HG03039 (cell line): Measurements from ENCODE around the gene STON2.

Experiments used
- ATAC-seq: cut with Tn5 transposase; IDR thresholded peaks from one replicate; pipeline ENCODE4 v1.9.1; 2021; ENCODE audit warnings: mild to moderate bottlenecking, moderate library complexity; ENCODE audit not compliant: unreplicated experiment

STON2 gene

DNA sequence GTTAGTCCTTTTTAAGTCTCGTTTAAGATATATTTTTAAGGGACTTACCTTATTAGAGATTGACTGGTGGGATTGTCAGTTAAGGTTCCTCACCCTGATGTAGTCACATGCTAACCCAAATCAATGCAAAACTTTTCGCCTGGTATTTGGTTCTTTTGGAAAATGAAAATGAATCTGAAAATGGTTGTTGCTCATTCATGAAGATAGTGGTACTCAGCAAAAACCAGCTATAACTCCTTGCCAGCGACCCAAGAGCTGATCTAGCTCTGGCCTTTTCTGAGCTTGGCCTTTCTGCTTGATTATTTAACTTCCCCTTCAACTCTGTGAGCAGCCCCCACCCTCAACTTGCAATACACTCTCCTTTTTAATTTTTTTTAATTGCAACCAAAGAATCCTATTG lies 94.4 kb downstream of the STON2 start:
- peak; percentile 38 for ATAC-seq

DNA sequence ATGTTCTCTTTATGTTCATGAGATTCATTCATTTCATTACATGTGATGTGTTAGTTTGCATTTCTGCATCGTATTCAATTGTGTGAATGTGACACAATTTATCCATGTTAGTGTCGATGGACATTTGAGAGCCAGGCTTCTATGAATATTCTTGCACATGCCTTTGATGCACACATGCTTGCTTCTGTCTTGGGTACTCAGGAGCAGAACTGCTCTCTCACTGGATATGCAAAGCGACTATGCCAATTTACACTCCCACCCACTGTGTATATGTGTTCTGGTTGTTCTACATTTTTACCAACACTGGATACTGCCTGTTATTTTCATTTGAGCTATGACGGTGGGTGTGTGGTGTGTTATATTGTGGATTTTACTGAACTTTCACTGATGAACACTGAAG lies 95.1 kb downstream of the STON2 start:
- no peak for ATAC-seq

DNA sequence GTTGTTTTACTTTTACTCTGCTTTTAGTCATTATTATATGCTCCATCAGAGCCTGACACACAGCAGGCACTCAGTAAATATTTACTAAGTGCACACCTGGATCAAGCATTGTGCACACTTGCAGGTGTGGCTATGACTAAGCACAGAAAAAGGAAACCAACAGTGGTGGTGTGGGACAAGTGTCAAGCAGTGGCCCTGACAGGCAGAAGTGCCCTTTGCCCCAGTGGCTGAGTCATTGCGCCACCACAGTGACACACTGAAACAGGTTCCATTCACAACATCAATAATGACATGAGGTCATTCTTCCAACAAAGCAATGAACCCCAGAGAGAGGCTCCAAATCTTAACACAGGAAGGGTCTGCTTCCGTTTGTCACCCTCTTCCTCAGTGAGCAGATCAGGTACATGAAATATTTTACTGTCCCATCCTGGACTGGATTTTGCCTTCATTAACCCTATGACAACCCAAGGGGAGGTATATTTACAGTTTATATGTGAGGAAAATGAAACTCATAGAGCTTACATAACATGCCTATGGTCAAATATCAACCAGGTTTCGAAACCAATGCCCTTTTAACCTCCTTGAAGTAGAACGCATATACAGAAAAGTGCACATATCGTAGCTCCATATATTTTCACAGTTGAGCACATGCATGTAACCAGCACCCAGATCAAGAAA lies 96.7 kb downstream of the STON2 start:
- ATAC-seq: peak; percentile 86

DNA sequence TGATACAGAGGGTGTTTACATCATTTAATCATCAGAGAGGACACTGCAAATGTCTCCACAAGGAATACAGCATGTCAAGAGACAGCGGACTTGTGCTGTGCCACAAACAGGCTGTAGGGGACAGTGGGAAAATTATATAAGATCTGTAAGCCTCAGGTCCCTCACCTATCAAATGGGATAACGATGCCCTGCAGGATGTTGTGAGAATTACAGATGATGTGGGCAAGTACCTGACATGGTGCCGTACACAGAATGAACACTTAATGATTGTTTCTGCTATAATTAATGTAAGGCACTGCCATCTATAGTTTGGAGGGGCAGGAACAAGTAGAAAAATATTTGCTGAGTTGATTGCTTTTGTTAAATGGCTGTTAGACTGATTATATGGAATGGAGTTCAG lies 97.5 kb downstream of the STON2 start:
- no peak for ATAC-seq

DNA sequence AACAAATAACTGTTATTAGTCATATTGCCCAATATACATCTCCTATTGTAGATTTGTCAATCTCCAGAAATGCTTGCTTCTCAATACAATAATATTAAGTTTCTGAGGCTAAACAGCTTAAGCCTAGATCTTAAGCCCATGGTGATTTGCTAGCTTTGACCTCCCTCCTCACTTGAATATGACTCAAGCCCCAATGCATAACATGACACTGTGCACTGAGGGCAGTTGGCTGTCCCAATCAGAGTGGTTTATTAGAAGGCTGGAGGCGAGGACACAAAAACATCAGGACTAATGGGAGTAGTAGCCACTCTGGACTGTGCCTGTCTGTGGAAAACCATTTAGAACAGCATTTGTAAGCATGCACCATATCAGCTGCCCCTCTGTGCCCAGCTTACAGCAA lies 98.3 kb downstream of the STON2 start:
- no peak for ATAC-seq

DNA sequence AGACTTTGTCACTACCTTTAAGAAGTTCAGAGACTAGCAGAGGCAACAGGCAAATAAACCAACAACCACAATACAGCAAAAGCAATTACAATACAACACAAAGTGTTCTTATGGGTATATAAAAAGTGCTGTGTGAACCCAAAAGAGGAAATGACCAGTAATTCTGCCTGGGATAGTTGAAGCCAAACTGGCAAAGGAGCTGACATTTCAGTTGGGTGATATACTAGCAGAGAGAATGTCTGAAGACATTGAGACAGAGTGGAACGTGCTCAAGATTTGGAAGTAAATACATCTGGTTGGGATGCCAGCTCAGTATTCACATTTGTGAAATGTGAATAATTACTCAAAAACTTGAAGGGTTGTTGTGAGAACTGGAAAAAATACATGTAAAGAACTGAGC lies 98.8 kb downstream of the STON2 start:
- no peak for ATAC-seq

DNA sequence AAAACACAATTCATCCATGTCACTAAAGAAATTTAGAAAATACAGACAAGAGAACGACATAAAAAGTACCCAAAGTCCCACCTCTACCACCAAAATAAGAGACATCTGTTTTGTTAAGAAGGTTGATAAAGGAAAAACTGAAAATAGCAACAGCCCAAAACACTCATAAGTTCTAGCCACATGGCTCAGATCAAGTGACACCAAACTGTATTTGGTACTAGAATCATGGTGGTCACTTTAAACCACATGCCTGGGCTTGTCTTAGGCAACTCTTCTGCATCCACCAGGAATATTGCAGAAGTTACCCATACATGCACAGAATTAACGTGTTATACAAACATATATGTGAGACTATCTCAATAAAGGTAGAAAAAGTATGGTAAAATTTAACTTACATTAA lies 101.2 kb downstream of the STON2 start:
- no peak for ATAC-seq

DNA sequence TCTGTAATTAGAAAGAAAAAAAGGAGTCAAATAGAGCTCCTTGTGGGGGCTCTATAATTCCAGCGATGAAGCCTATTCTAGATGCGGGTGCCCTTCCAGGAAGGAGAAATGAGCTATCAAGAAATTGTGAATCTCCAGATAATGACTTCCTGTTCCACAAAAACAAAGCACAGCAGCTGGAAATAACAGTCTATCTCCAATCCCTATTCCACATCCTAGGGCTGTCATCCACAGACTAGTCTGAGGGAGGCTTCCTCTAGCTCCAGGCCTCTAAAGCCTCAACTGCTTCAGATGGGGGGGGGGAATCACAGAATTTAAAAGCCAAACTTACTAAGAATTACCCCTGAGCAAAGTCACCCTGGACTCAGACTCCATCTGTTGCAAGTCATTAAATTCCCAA lies 102.0 kb downstream of the STON2 start:
- ATAC-seq: no peak

DNA sequence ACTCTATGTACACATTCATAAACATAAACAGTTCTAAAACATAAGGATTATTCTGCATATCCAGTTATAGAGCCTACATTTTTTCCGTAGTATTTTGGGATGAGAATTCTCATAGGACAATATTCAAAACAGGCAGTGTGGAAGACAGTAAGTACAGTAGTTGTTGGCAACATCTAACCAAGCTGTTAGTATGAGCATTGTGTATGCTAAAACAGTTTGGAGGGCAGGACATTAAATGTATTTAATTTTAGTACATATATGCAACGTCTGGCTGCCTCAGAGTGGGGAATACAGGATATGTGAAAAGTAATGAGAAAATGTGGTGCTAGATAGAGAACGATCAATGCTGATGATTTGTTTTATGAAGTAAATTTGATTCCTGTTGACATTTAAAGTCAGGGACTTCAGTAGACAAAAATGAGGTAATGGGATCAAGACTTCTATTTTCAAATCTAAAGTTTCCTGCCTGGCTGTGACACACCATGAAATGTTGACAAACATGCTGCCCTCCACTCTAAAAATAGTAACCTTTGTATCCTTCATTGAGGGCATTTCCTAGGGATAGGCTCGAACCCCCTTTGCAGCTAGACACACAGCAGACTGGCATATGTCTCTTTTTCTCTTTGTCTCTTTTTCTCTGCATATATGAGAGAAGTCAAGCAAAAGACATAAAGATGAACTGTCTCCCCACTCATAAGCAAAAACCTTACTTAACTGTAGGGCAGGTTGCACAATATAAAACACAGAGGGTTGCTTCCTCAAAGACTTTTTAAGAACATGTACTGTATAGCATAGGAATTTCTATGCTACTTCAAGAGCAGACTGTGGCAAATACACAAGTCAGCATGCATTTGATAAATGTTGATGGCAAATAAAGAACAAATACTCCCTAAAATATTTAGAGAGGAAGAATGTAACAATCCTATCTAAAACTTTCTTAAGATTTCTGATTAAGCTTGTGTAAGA lies 103.9 kb downstream of the STON2 start:
- ATAC-seq: no peak

DNA sequence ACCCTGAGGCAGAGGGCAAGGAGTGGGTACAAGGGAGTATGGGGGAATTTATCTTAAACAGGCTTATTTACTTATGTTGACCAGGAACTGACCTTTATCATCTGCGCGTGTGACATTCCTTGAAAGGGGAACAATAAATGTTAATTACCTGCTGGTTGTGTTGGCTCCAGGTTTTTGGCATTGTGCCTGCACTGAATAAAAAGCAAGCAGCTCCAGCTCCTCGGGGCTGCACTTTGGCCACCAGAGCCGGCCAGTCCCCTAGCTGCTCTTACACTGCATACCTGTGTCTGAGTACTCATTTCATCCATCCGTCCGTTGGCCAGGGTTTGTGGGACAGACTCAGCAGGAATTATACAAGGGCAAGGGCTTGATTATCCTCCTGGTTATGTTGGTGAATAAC lies 110.6 kb downstream of the STON2 start:
- ATAC-seq: no peak

DNA sequence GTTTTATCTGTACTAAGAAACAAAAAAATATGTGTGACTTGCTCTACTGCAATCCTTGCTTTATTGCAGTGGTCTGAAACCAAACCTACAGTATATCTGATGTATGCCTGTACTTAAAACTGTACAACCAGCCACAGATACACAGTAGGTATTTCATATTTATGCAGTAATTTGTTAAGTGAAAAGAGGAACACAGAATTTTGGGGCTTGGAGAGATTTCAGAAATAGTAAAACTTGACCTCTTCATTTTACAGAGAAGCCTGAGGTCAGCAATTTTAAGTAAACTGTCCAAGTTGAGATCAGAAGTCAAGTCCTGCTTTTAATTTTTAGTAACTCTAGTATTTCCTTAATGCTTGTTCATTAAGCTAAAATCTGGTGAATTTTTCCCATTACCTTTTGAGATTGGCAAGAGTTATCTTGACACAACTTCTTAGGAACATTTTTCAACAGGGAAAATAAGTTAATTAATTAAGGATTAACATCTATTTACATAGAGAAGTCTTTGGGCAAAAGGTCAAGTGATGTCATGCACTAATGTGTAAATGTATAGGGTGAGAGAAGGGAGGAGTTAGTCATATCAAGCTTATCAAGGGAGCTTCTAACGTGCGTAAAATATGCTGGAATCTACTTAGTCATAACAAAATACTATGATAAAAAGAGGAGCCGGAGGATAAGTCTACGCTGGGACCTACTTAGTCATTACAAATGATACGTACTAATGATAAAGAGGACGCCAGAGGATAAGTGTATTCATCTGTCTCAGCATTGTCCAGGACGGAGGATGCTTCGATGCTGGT lies 113.4 kb downstream of the STON2 start:
- ATAC-seq: no peak

DNA sequence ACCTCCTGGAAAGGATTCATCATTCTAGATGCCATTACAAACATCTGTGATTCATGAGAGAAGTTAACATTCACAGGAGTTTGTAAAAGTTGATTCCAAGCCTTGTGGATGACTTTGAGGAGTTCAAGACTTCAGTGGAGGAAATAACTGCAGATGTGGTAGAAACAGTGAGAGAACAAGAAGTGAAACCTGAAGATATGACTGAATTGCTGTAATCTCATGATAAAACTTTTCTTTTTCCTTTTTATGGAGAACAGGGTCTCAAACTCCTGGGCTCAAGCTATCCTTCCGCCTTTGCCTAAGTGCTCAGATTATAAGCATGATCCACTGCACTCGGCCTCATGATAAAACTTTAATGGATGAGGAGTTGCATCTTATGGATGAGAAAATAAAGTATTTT lies 114.9 kb downstream of the STON2 start:
- no peak for ATAC-seq

DNA sequence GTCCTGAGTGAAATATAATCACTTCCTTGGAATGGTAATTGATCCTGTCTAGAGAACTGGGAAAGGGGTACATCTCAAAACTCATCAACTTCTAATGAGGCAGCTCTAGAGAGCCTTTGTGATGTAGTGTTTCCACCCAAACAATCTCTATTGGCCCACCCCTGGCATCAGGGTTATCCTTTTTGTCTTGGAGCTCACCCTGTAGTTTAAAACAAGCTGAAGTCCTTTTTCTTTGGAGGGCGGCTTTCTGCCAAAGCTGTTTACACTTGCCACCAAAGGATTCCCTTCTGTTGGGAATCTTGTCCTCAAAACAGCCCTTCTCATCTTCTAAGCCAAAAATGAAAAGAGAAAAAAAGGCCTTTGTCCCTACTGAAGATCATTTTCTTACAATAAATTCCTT lies 118.8 kb downstream of the STON2 start:
- ATAC-seq: no peak

DNA sequence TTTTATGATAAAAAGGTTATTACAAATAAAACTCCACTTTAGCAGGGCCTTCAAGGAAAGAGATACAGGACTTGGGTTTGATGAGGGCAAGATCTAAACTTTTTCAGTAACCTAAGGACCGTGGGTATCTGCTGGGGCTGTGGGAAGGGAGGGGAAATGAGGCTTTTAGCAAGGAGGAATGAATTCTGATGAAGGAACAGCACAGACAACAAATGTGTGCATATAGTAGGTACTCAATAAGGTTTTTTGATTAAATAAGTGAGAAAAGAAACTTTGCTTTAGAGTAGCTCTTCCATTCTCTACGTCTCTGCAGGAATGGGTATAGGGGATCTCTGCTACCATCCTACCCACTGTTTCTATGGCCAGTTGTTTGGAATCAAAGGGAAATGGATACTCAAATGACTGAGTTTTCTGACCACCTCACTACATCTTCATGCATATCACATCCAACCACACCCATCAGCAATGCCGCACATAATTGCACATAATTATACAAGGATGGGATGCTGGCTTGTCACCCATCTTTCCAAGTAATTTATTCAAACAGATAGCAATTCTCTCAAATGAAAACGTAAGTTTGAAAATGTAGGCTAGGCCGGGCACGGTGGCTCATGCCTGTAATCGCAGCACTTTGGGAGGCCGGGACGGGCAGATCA lies 119.9 kb downstream of the STON2 start:
- no peak for ATAC-seq

DNA sequence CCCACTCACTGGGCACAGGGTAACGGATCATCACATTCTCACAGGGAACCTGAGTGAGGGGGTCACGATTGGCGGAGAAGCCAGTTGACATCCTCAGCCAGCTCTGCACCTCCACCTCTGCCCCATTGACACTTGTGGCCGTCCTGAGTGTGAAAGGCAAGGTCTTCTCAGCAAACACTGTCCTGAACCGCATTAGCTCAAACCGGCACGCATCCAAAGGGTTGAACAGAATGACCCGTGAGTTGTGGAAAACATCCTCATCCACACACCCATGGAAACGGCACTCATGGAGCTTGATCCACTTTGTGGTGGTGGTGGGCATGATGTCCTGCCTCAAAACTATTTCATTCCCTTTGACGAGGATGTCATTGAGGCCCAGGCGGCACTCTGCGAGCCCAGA lies 123.0 kb downstream of the STON2 start:
- no peak for ATAC-seq

DNA sequence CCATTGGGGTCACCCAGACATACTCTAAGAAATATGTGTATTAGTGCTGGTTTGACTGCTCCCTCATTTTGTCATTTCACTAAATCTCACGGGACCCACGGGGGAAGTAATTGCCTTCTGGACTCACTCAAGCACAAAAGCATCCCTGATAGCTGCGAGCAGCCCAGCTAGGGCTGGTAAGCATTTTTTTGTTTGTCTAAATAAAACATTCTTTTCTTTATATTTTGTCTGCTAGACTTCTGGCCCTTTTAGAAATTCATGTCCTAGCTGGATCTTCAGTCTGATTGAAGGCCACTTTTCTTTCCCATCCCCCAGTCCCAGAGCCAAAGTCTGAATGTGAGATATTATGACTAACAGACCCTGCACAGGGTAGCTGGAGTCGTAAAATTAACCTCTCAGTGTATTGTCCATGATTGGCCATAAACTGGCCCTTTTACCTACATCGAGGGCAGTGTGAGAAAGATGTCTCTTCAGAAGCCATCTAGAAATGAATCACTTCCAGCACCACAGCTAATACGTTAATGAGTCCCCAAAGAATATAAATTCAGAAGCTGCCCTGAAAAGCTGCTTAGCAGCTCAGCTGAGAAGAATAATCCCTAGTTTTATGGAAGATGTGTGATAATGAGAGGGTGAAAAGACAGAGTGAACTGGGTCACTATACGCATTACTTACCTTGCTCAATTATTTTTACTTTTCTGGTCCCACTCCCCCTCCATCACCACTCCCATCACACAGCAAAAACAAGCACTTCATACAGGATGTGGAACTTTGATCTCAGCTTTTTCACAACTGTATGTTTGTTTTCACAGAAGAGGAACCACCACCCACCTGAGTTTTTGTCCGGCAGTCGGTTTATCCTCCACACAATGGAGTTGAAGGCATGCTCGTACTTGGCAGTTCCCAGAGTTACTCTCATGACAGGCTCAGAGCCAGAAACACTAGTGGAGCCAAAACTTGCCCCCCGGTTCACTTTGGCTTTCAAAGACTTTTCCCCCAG lies 123.8 kb downstream of the STON2 start:
- no peak for ATAC-seq

DNA sequence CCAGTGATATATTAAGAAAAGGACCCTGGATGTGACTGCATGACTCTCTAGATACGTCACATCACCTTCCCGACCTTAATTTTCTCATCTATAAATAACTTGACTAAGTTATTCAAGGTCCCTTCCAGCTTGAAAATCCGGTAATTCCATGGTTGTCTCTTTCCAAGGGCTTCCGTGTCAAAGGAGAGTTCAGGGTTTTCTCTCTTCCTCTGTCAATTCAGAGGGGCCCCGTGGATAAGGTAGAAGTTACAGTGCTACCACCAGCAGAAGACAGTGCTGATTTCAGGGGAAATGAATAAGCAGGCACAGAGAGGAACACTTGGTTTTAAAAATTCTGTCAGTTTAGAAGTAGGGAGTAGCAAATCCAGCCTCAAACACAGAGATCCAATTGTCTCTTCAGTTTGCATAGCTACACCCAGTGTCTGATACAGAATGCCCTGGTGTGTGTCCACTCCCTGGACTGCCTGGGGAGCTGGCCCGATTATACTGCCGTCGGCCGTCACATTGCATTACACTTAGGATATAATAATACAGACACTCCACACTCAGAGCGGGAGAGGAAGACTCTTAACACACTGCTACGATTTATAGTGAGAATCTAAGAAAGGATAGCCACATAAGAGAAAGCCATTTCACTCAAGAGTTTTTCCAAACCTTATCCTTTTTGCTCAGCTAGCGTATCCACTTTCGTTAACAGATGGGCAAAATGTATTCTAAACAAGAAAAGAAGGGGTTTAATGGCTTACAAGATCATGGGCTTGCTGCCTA lies 124.6 kb downstream of the STON2 start:
- no peak for ATAC-seq

DNA sequence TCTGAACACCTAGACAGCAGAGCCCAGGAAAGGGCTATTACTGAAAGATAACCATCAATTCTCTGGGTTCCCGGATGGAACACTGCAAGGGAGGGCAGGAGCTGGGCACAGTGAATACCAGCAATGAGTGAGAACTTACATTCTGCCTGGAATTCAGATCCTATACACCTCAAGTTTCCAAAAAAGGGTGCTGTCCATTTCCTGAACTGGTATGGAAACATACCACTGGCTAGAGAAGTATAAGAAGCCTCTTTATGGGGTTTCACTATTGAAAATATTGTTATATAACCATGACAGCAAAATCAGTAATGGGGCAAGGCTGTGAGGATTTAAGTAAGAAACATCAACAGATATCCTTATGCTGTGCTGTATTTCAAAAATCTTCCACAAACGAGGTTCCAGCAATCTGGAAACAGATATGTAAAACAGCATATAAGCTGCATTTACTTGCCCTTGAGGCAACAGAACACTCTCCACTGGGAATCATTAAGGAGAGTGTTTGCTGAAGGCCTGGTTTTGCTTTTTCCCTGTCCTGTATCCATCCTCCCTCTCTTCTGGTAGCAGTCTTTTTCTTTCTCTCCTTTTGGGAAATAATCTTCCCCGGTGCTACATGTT lies 126.1 kb downstream of the STON2 start:
- ATAC-seq: no peak

DNA sequence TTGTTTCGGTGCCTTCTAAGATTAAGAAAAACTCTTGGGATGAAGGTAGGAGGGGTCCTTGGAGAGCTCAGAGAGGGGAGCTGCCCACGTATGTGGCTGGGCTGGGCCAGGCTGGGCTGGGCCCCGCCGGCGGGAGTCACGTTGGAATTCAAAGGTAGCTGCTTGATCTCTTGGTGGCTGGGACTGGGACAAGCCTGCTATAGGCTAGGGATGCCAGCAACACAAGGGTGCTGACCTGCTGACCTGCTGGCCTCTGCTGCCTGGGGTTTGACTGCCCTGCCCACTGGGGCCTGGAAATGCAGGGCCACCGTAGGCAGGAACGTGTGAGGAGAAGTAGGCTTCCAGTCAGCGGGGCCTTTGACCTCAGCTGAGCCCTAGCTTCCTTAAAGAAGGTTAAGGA lies 126.6 kb downstream of the STON2 start:
- no peak for ATAC-seq
